Embryonic facial prominence (tissue), 1 donor: Measurements from ENCODE around the gene ROBO2.

Source experiments
- DNase-seq: peaks from one replicate; pipeline ENCODE4 v3.0.0-alpha.2; 2016; ENCODE audit errors: extremely low spot score

The ROBO2 gene

GRCh38 chr3:77412584-77412983 is 372.7 kb downstream of the ROBO2 start:
- DNase-seq: no peak

GRCh38 chr3:77414881-77415280 is 375.0 kb downstream of the ROBO2 start:
- no peak for DNase-seq

GRCh38 chr3:77420336-77420735 is 380.4 kb downstream of the ROBO2 start:
- no peak for DNase-seq

GRCh38 chr3:77421916-77422315 is 382.0 kb downstream of the ROBO2 start:
- DNase-seq: no peak

GRCh38 chr3:77426531-77426930 is 386.6 kb downstream of the ROBO2 start:
- no peak for DNase-seq

GRCh38 chr3:77427528-77427927 is 387.6 kb downstream of the ROBO2 start:
- no peak for DNase-seq

- no peak for DNase-seq
Measured at GRCh38 chr3:77436908-77437307, 397.0 kb downstream of the ROBO2 start.

GRCh38 chr3:77446084-77446483 is 406.2 kb downstream of the ROBO2 start:
- DNase-seq: no peak

GRCh38 chr3:77446761-77447160 is 406.9 kb downstream of the ROBO2 start:
- DNase-seq: no peak

GRCh38 chr3:77449459-77450350 is 409.8 kb downstream of the ROBO2 start:
- DNase-seq: no peak

GRCh38 chr3:77456431-77456830 is 416.5 kb downstream of the ROBO2 start:
- no peak for DNase-seq

- DNase-seq: no peak
Measured at GRCh38 chr3:77456906-77457305, 417.0 kb downstream of the ROBO2 start.

- no peak for DNase-seq
Measured at GRCh38 chr3:77459926-77460325, 420.0 kb downstream of the ROBO2 start.

- no peak for DNase-seq
Measured at GRCh38 chr3:77460326-77460725, 420.4 kb downstream of the ROBO2 start.

- DNase-seq: no peak
Measured at GRCh38 chr3:77462951-77463350, 423.1 kb downstream of the ROBO2 start.

GRCh38 chr3:77464111-77464688 is 424.3 kb downstream of the ROBO2 start:
- DNase-seq: no peak

GRCh38 chr3:77466562-77467115 is 426.7 kb downstream of the ROBO2 start:
- no peak for DNase-seq

GRCh38 chr3:77467702-77468625 is 428.1 kb downstream of the ROBO2 start:
- DNase-seq: peak; percentile 76

GRCh38 chr3:77468626-77469020 is 428.7 kb downstream of the ROBO2 start:
- DNase-seq: no peak

- no peak for DNase-seq
Measured at GRCh38 chr3:77475507-77475906, 435.6 kb downstream of the ROBO2 start.

GRCh38 chr3:77479021-77479420 is 439.1 kb downstream of the ROBO2 start:
- DNase-seq: no peak

- no peak for DNase-seq
Measured at GRCh38 chr3:77489216-77489615, 449.3 kb downstream of the ROBO2 start.
